DMS153 (cell line): ENCODE results near the gene CRTC1.

Source experiments
- DNase-seq: peaks from one replicate; lab custom pipeline; 2025; lab: John Stamatoyannopoulos, UW

The CRTC1 gene

DNA sequence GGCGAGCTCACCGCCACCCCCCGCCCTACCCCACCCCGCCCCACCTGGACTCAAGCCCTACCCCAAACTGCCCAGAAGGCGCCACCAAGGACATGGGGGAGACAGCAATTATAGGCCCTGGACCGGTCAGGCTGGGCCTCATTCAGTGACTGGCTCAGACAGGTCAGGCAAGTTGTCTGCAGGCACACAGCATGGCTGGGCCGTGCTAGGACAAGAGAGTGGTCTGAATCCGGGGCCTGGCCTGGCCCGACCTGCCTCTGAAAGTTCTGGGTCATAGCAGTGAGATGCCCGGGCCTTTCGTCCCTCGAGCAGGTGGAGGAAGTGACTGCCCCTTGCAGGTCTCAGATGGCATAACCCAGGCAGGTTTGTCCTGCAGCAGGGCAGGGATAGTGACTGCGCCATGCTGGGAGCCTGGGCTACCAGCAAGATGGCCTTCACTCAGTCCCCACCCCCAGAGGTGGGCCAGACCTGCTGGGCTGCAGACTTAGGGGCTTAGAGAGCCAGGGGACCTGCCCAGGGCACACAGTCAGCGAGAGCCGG, 86.6 kb downstream of the CRTC1 start:
- DNase-seq = no peak

DNA sequence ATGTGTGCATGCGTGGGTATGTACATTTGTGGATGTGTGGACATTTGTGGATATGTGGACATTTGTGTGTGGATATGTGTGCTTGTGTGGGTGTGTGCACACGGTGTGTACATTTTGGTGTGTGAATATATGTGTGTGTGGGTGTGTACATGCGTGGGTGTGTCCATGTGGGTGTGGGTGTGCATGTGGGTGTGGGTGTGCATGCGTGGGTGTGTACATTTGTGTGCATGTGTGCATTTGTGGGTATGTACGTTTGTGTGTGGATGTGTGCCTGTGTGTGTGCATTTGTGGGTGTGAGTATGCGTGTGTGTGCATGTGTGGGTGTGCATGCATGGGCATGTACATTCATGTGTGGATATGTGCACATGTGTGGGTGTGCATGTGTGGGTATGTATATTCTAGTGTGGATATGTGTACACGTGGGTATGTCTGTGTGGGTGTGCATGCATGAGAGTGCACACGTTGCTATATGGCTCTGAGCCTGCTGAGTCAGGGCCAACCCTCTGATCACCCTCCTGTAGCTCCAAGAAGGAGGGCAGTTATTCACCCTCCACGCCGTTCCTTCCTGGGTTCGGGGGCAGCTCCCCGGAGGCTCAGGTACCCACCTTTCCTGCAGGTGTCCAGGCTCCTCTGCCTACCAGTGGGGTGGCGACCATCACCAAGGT, 87.3 kb downstream of the CRTC1 start:
- DNase-seq = no peak

DNA sequence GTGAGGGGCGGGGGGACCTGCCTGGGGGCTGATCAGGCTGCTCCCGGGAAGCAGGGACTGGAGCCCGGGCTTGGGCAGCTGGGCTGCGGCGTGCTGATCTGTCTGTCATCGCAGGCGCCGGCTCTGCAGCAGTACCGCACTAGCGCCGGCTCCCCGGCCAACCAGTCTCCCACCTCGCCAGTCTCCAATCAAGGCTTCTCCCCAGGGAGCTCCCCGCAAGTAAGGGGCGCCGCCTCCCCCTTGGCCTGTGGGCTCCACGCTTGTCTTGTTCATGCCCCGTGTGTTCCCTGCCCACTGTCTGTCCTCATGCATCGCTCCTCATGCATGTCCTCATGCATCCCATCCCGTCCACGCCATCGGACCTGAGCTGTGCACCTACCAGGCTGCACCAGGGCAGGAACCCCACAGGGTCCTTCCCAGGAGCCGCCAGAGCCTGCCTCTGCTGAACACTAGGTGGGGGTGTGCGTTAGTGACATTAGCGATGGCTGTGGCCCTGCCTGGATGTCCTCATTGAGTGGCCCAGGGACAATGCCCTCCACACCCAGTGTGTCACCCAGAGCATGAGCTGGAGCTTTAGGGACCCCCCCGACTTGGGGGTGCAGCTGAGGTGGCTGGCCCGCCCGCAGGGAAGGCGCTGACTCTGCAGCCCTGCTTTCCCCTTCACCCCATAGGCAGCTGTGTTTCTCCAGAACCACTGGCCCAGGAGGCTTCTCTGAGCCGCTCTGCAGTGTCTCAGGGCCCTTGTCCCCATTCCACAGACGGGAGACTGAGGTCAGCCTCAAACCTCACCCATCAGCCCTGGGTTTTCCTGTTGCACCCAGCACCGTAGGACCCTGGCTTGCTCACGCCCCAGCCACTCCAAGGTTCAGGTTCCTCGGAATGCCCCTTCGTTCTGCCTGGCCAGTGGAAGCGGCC, 88.1 kb downstream of the CRTC1 start:
- DNase-seq = no peak

DNA sequence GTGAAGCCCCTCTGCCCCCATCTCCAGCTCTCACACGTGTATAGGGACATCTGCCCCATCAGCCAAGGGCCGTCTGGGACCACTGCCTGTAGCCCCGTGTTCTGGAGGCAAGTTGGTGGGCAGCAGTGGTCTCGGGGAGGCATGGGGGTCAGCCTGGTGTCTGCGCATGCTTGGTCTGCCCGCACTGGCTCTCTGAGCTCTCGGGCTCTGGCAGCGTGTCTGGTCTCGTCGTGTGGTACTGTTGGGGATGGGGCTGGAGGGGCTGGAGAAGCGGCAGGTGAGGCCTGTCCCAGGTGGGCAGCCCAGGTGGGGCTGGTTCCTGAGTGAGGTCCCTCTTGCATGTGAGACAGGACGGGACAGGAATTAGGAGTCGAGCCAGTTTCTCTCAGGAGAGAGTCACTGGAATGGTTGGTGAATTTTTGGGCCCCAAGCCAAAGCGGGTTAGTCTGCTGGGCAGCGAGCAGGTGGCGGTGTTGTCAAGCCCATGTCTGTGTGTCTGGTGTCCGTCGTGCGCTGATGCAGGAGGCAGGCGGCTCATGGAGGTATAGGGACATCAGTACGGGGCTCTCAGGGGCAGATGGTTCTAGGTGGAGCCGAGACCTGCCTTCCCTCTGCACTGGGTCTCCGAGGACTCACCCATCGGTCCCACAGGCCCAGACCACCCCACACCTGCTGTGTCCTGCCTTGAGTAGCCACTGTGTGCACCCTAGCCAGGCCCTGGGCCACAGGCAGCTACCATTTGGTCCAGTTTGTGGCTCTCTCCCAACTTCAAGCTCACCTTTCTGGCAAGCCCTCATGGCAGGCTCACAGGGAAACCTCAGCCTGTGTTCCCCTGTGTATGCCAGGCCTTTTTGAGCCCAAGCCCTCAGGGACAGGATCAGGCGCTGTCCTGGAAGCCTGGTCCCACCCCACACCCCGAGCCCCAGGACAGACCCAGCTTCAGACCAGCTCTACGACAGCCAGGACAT, 89.4 kb downstream of the CRTC1 start:
- DNase-seq = no peak

DNA sequence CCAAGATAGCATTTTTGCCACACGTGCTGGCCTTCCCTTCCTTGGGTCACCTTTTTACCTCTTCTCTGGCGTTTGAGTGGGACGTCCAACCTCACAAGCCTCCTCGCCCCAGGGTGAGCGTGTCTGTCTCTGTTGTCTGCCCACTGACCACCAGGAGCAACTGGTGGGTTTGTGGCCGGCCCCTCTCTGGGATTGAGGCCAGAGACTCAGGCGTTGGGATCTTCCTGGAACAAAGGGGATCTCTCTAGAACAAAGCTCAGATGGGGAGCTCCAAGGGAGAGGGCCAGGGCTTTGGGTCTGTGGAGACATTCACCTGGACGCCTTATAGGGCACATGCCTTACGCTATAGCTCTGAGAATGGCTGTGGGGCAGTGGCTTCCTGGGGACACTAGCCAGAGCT, 90.2 kb downstream of the CRTC1 start:
- DNase-seq = no peak

DNA sequence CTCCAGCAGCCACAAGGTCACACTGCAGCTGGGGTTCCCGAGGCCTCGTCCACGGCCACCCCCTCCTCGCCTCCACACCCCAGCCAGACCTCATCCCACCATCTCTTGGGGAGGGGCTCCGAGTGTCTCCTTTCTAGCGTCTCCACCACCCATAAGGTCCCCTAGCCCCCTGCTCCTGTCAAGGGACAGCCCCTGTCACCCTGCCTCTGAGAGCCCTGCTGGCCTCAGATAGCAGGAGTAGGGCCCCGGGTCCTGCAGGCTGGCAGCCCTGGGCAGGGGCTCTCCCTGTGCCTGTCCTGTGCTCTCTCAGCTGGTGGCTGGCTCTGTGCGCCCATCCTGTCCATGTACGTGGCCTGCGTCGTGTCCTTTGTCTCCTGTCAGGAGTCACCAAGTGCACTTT, 90.6 kb downstream of the CRTC1 start:
- no peak for DNase-seq

DNA sequence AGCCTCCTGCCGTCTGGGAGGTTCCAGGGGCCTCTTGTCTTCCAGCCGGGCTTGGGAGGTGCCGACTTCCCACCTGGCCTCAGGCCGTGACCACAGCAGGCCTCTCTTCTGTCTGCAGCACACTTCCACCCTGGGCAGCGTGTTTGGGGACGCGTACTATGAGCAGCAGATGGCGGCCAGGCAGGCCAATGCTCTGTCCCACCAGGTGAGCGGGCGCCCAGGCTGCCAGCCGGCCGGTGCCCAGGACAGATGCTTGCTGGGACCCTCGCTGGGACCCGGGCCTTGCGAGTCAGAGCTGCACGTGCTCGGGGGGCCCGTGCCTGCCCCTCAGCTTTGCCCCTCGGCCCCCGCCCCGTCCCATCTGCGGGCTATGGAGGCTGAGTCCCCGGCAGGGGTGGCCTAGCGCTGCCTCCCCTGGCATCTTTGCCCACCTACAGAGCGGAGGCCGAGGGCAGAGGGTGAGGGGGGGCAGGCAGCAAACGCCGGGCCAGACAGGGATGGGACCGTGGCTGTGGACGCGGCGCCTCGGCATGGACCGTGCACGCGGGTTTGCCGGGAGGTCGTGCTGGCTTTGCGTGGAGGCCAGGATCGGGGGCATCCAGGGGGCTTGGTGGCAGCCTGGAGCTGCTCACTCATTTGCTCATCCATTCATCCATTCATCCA, 91.4 kb downstream of the CRTC1 start:
- DNase-seq = no peak

DNA sequence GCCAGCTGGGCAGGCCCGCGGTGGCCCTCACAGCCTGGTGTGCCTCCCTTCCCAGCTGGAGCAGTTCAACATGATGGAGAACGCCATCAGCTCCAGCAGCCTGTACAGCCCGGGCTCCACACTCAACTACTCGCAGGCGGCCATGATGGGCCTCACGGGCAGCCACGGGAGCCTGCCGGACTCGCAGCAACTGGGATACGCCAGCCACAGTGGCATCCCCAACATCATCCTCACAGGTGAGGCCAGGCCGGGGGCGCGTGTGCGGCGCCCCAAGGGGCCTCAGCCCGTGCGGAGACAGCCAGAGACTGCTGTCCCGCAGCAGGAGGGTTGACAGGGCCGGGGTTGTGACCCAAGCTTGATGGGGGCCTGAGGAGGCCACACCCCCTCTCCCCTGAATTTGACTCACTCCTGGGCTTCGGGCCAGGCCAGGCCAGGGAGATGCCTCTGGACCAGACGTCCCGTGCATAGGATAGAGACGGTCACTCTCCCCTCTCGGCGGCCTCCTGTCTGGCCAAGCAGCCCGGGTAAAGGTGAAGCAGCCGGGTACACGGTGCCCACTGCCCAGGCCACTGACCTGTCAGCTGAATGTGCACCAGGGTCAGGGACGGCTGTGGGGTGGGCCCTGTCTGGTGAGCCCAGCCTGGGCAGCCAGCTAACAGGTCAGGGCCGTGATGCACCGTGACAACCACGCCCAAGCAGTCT, 92.3 kb downstream of the CRTC1 start:
- DNase-seq = no peak

DNA sequence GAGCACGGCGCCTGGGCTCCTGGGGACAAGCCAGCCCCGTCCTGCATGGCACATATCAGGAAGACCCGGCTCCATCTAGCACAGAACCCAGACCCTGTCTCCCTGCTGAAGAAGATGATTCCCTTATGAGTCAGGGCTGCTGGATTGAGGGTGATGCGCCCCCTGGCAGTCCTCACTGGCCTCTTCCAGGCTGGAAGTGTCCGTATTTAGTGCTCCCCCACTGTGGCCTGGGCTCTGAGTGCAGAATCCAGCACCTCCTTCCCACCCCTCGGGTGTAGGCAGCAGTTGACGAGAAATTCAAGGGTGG, 92.8 kb downstream of the CRTC1 start:
- no peak for DNase-seq

DNA sequence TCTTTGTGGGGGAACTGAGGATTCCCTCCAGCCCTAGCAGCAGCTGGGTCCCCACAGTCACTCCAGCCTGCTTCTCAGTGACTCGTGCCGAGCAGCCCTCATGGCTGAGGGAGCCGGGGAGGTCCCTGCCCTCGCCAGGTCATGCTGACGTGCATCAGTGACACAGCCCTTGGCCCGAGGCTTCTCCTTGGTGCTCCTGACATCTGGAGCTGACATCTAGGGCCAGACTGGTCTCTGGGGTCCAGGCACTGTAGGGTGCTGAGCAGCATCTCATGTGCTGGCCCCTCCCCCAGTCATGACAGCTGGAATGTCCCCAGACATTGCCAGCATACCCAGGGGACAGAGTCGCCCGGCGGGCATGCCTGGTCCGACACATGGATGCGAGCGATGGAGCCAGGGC, 93.3 kb downstream of the CRTC1 start:
- no peak for DNase-seq

DNA sequence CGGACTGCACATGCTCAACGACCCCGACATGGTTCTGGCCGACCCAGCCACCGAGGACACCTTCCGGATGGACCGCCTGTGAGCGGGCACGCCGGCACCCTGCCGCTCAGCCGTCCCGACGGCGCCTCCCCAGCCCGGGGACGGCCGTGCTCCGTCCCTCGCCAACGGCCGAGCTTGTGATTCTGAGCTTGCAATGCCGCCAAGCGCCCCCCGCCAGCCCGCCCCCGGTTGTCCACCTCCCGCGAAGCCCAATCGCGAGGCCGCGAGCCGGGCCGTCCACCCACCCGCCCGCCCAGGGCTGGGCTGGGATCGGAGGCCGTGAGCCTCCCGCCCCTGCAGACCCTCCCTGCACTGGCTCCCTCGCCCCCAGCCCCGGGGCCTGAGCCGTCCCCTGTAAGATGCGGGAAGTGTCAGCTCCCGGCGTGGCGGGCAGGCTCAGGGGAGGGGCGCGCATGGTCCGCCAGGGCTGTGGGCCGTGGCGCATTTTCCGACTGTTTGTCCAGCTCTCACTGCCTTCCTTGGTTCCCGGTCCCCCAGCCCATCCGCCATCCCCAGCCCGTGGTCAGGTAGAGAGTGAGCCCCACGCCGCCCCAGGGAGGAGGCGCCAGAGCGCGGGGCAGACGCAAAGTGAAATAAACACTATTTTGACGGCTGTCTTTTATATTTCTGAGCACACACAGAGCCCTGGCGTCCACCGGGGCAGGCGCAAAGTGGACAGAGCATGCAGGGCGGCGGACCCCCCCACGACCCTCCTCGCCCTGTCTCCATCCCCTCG, 94.0 kb downstream of the CRTC1 start:
- DNase-seq = no peak

DNA sequence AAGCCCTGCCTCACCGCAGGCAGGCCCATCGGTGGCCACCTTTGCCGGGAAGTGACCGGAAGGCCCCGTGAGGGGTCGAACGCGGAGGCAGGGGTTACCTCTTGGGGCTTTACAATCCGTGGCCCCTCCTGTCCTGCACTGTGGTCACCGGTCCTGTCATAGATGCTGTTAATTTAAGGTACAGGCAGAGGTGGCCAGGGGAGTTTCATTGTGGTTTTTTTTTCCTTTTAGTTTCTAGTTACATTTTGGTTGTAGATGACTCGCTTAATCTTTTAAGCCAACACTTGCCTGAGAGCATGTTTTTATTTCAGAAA, 94.6 kb downstream of the CRTC1 start:
- no peak for DNase-seq

DNA sequence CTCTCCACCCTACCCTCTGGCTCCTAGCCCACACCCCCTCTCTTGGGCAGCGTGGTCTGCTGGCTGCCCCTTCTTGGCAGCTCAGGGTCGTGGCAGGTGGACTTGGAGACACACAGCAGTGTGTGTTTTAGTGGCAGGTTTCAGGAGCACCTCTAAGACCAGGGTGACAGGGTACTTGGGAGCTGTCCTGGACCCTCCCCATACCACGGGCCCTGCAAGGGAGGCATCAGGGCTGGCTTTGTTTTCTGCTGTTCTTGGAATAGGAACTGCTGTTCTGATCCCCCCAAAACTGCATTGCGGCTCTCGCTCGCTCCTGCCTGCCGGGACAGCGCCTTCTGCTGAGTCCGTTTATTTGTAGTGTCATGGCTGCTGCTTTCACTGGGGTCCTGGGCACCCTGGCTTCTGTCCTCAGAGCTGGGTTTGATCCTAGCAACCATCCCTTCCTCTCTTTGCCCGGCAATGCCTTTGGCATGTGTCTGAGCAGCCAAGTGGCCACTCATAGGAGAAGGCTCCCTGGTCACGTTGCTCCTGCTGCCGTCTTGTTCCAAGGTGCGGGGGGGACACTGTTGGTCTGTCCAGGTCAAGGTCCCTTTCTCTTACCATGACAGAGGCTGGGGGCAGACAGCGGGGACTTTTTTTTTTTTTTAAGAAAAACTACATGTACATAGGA, 95.5 kb downstream of the CRTC1 start:
- DNase-seq = no peak

DNA sequence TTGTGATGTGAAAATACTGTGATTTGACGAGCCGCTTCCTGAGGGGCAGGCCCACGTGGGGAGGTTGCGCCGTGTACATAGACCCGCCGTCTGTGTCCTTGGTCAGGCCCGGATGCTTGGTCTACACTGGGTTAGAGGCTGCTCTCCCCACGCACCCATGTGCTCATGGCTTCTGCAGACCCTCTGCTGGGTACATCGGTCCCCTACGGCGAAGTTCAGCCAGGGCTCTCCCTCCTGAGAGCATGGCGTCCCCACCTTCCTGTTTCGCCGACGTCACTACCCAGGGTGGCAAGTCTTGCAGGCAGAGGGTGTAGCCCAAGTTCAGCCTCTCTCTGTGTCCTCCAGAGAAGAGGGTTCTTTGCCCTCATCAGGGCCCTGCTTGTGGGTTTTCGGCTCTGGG, 96.6 kb downstream of the CRTC1 start:
- DNase-seq = no peak

DNA sequence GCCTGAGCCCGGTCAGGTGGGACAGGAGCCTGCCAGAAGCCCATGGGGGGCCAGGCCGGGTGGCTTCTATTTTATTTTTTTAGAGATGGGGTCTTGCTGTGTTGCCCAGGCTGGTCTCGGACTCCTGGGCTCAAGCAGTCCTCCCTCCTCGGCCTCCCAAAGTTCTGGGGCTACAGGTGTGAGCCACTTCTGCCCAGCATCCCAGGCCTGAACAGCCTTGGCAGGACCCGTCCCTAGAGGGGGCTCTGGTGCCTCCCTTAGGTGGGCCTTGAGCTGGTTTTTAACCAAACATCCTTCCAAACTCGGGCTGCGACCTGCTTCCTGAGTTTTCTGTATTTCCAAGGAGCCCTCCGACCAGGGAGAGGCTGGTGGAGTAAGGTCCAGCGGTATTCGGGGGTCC, 97.2 kb downstream of the CRTC1 start:
- DNase-seq = no peak

DNA sequence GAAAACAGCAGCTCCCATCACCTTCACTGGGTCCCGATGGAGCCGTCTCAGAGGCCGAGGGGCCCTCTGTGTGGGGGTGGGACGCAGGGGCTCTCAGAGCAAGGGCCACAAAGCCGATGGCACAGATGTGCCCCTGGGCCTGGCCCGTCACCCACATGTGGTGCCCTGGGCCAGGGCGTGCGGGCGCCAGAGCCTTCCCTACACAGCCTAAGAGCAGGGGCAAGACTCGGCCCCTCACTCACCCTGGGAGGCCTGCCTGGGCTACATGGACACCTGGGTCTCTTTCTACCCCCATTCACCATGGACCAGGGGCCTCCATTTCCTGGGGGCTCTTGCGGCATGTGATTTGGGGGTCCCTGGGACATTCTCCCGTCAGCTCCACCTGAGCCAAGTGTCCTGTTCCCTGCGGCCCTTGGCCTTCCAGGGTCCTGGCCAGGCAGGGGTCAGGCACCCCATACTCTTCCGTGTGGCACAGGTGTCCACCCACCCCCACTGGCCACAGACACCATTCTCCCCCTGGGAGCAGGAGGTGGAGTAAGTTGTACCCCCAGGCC, 97.6 kb downstream of the CRTC1 start:
- DNase-seq = no peak

DNA sequence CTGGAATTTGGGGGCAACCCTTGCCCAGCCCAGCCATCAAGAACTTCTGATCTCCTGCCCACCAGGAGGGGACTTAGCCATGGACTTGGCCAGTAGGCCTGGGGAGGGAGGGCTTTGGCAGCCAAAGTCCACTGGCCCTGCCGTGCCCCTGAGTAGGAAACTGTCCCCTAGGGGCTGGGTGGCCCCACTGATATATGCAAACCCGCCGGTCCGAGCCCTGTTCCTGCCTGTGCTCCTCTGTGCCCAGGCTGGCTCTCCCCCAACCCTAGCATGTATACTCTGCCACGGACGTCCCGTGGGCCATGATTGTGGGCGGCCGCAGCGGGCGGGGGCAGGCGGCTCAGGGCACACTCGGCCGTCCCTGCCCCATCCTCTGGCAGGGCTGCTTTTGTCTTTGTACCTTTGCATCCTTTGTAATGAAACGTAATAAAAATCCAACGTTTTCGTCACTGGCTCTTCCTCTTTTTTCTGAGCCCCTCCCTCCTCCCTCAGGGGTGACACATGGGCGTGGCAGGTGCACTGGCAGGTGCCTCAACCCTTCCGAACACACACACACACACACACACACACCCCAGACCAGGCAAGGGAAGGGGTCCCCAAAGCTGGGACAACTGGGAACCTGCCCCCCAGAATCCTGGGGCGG, 98.5 kb downstream of the CRTC1 start:
- no peak for DNase-seq

DNA sequence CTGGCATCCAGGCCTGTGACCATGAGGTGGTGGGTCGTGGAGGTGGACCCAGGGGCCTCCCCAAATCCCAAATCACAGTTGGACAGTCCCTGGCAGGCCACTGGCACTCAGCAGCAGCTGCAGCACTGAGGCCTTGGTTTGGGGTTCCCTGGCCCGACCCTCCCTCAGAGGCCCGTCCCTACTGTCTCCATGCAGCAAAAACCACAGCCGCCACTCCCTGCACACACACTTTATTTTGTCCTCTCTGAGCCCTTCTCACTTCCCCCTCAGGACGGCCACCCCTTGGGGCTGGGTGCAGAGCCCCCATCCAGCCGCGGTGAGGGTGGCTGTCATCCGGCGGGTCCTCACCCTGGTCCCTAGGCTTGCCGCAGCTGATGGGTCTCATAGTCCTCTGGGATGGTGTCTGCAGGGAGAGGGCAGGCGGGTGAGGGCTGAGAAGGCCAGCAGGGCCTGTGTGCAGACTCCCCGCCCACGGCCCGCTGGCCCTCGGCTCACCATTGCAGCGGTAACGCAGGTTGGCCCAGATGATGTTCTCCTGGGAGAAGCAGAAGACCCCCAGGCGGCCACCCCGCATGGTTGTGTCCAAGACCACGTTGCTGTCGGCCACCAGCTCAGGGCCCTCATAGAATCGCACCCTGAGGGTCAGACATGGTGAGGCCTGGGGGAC, 99.2 kb downstream of the CRTC1 start:
- DNase-seq = no peak
